Peyer's patch (tissue), 4 donors: ENCODE data around the gene MYO6. TPM values are rescaled to one million over a fixed set of nuclear protein-coding genes. Genes with fewer than 3 reads are reported as not detected.

Source experiments
- DNase-seq, 3 donors: peaks; one replicate each; pipeline ENCODE4 v3.0.0-alpha.2; 2017 to 2019
- H3K27ac ChIP-seq, 4 donors: fragments of 200-600 bp; sonication (generic); one replicate each; pipeline ENCODE4 v1.5.1; 2016 to 2019
- H3K27me3 ChIP-seq, 2 donors: fragments of 200-600 bp; sonication (generic); one replicate each; pipeline ENCODE4 v1.5.1; 2019
- H3K36me3 ChIP-seq, 3 donors: fragments of 200-600 bp; sonication (generic); one replicate each; pipeline ENCODE4 v1.5.1; 2016 to 2019
- H3K4me1 ChIP-seq, 4 donors: fragments of 200-600 bp; sonication (generic); one replicate each; pipeline ENCODE4 v1.5.1; 2016 to 2019
- H3K4me3 ChIP-seq, 4 donors: fragments of 200-600 bp; sonication (generic); 1 replicate in 3 of 4; 2 replicates in 1 of 4; pipeline ENCODE4 v1.5.1; 2016 to 2019; ENCODE audit warnings: mild to moderate bottlenecking in 1 of 4
- H3K9me3 ChIP-seq, 4 donors: fragments of 200-600 bp; sonication (generic); one replicate each; pipeline ENCODE4 v1.5.1; 2016 to 2019; ENCODE audit warnings: mild to moderate bottlenecking in 1 of 4
- POLR2A ChIP-seq, 2 donors: fragments of 450-650 bp; IDR thresholded peaks; one replicate each; pipeline ENCODE4 v1.5.1; 2017; ENCODE audit warnings: antibody characterized with exemption in 2 of 2, mild to moderate bottlenecking in 2 of 2, moderate library complexity in 2 of 2
- total RNA-seq, 4 donors: library from RNA; depleted of rRNA; stranded (reverse); fragments of >200 nt; gene quantifications; one replicate each; pipeline ENCODE4 v1.1.0, GENCODE V29; 2016
- TF ChIP-seq, protein P1 (sequence below), 6 experiments: fragments of 450-650 bp in 4 of 6; fragments of 200-600 bp in 2 of 6; sonication (generic) in 1 of 6; IDR thresholded peaks; one replicate each; pipeline ENCODE4 v1.5.1; 2017 to 2019; ENCODE audit warnings: antibody characterized with exemption in 6 of 6, mild to moderate bottlenecking in 3 of 6, moderate library complexity in 1 of 6

MYO6 gene
- total RNA-seq, 4 donors from 2014 or later: 60.2 to 89.1 (median 76.2) TPM

DNA sequence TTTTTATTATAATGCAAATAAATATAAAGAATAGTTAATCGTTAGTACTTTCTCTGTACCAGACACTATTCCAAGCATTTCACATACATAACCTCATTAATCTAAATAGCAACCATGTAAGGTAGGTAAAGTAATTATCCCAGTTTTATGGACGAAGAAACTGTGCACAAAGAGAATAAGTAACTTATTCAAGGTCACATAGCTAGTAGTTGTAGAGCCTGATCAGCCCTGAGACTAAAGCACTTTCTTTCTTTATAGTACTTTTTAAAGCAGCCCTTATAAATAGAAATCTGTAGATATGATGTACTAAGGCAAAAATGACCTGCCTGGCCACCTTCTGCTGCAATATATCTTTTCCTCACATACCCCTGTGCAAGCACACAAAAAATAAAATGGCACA, 104.8 kb downstream of the MYO6 start:
- Histone ChIP-seq H3K27ac (no peak overlapping the region), H3K9me3 (no peaks in the 10 kb centered on the region), H3K27me3 (no peaks in the 10 kb centered on the region), H3K36me3 (peaks cover 0 to 27% (median 0%) of the 10 kb centered on the region in 3 donors), H3K4me1 (peaks cover 0 to 25% (median 0%) of the 10 kb centered on the region in 4 donors), H3K4me3 (peak overlapping the region in 1 of 4 donors; percentile 4)
- no peak for DNase-seq
- TF ChIP-seq POLR2A (IDR thresholded peaks at IDR 0.05): no peak
- TF ChIP-seq, protein P1, sequence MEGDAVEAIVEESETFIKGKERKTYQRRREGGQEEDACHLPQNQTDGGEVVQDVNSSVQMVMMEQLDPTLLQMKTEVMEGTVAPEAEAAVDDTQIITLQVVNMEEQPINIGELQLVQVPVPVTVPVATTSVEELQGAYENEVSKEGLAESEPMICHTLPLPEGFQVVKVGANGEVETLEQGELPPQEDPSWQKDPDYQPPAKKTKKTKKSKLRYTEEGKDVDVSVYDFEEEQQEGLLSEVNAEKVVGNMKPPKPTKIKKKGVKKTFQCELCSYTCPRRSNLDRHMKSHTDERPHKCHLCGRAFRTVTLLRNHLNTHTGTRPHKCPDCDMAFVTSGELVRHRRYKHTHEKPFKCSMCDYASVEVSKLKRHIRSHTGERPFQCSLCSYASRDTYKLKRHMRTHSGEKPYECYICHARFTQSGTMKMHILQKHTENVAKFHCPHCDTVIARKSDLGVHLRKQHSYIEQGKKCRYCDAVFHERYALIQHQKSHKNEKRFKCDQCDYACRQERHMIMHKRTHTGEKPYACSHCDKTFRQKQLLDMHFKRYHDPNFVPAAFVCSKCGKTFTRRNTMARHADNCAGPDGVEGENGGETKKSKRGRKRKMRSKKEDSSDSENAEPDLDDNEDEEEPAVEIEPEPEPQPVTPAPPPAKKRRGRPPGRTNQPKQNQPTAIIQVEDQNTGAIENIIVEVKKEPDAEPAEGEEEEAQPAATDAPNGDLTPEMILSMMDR (IDR thresholded peaks at IDR 0.05): no peak

DNA sequence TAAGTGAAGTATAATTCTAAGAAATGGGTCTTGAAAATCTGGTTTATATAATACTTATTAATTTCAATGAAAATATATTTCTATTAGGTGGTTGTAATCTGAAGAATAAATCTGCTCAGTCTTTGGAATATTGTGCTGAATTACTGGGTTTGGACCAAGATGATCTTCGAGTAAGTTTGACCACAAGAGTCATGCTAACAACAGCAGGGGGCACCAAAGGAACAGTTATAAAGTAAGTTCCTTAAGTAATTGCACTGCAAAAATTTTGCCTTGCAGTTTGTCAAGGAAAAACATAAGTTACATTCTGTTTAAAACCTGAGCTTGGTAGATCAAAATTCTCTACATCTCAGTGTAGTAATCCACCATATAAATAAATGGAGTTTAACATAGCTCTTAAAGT, 106.0 kb downstream of the MYO6 start:
- H3K4me1 ChIP-seq: peaks cover 0 to 14% (median 0%) of the 10 kb centered on the region in 4 donors
- H3K27me3 ChIP-seq: no peaks in the 10 kb centered on the region
- DNase-seq: peak in 1 of 3 donors; percentile 53
- H3K9me3 ChIP-seq: no peaks in the 10 kb centered on the region
- H3K4me3 ChIP-seq: no peak overlapping the region
- H3K36me3 ChIP-seq: peaks cover 0 to 27% (median 0%) of the 10 kb centered on the region in 3 donors
- no peak overlapping the region for H3K27ac ChIP-seq
- no peak for TF ChIP-seq POLR2A (IDR thresholded peaks at IDR 0.05)
- TF ChIP-seq, protein P1 (IDR thresholded peaks at IDR 0.05): peak in 4 of 6 experiments; percentile 24 to 50 (median 46)

DNA sequence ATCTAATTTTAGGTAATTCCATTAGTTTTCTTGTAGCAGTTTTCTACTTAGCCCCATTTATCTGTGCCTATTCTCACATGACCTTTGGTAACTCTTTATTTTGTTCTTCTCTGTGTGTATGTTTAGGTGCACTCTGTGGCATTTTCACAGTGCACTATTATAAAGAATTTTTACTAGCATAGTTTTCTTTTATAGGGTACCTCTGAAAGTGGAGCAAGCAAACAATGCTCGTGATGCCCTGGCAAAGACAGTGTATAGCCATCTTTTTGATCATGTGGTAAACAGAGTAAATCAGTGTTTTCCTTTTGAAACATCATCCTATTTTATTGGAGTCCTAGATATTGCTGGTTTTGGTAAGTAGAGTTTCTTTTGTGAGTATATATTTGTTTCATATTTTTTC, 107.9 kb downstream of the MYO6 start:
- peaks cover 0 to 39% (median 0%) of the 10 kb centered on the region in 3 donors for H3K36me3 ChIP-seq
- H3K4me1 ChIP-seq: peaks cover 0 to 10% (median 0%) of the 10 kb centered on the region in 4 donors
- H3K27me3 ChIP-seq: no peaks in the 10 kb centered on the region
- no peak overlapping the region for H3K4me3 ChIP-seq
- no peak overlapping the region for H3K27ac ChIP-seq
- H3K9me3 ChIP-seq: no peaks in the 10 kb centered on the region
- DNase-seq: no peak
- TF ChIP-seq POLR2A (IDR thresholded peaks at IDR 0.05): no peak
- TF ChIP-seq, protein P1 (IDR thresholded peaks at IDR 0.05): no peak

DNA sequence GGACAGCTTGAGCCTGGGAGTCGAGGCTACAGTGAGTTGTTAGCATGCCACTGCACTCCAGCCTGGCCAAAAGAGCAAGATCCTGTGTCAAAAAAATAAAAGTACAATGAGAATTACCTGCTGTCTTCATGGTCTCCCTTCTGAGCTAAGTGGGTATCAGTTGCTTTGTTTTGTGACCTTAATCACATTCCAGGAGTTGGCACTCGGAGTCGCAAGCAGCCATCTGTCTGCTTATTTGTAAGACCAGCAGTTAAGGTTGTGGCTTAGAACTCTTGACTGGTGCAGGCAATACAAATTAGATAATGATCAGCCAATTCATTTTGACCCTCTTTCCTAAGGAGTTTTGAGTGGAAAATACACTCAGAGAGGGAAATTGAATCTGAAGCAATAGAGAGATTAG, 114.0 kb downstream of the MYO6 start:
- H3K9me3 ChIP-seq: no peaks in the 10 kb centered on the region
- H3K4me1 ChIP-seq: no peaks in the 10 kb centered on the region
- no peaks in the 10 kb centered on the region for H3K27me3 ChIP-seq
- no peak overlapping the region for H3K4me3 ChIP-seq
- TF ChIP-seq, protein P1 (IDR thresholded peaks at IDR 0.05): no peak
- no peak for TF ChIP-seq POLR2A (IDR thresholded peaks at IDR 0.05)
- no peak for DNase-seq
- H3K27ac ChIP-seq: no peak overlapping the region
- H3K36me3 ChIP-seq: peaks cover 0 to 45% (median 0%) of the 10 kb centered on the region in 3 donors

DNA sequence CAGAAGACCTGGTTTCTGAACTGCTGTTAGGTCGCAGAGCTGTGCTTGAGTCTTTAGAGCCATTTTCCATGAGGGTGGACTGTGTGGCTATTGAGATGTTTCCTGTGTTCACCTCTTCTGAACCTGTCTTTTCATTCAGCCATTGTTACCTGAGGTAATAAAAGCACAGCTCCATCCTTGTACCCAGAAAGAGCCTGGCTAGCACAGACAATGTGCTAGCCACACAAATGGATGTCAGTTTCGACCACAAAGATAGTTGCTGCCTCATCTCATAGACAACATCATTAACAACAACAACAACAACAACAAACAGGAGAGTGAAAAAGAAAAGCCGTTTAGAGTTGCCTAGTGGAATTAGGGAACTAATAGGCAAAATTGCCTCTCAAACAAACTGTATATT, 114.7 kb downstream of the MYO6 start:
- Histone ChIP-seq H3K27me3 (no peaks in the 10 kb centered on the region), H3K27ac (no peak overlapping the region), H3K36me3 (peaks cover 0 to 41% (median 0%) of the 10 kb centered on the region in 3 donors), H3K9me3 (no peaks in the 10 kb centered on the region), H3K4me1 (no peaks in the 10 kb centered on the region), H3K4me3 (no peak overlapping the region)
- DNase-seq: no peak
- TF ChIP-seq, protein P1 (IDR thresholded peaks at IDR 0.05): no peak

DNA sequence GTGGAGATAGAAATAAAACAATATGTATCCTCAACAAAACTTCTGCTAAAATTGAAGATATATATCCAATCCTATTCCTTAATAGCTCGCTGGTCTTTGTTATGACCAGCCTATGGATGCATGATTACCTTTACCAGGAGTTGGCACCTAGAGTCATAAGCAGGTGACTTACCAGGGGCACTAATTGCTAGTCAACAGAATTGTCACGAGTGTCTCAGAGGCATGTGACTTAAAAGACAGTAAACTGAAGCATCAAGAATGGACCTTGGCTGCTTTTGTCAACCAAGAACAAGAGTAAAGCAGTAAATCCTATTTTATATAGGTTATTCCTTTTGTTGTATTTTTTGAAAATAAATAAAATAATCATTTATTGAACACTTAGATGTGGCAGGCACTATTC, 115.4 kb downstream of the MYO6 start:
- no peak for TF ChIP-seq POLR2A (IDR thresholded peaks at IDR 0.05)
- TF ChIP-seq, protein P1 (IDR thresholded peaks at IDR 0.05): no peak
- DNase-seq: no peak
- no peaks in the 10 kb centered on the region for H3K27me3 ChIP-seq
- H3K36me3 ChIP-seq: peaks cover 0 to 41% (median 0%) of the 10 kb centered on the region in 3 donors
- no peaks in the 10 kb centered on the region for H3K9me3 ChIP-seq
- H3K27ac ChIP-seq: no peak overlapping the region
- H3K4me3 ChIP-seq: no peak overlapping the region
- H3K4me1 ChIP-seq: no peaks in the 10 kb centered on the region
